SHP77 treated with DMSO at 0.1 percent for 48 hours (cell line): ENCODE measurements around the gene RAE1.

Experiments used
- DNase-seq: peaks from one replicate; lab custom pipeline; 2025; lab: John Stamatoyannopoulos, UW

The RAE1 gene

GRCh38 chr20:57372157-57372556, 21.1 kb downstream of the RAE1 start:
- DNase-seq = no peak

GRCh38 chr20:57372581-57373350, 21.7 kb downstream of the RAE1 start:
- no peak for DNase-seq

GRCh38 chr20:57374343-57374930, 23.4 kb downstream of the RAE1 start:
- DNase-seq = no peak

- DNase-seq = no peak
These were observed 24.0 kb downstream of the RAE1 start for GRCh38 chr20:57374931-57375651.

GRCh38 chr20:57375652-57376230, 24.7 kb downstream of the RAE1 start:
- DNase-seq = no peak

GRCh38 chr20:57377350-57377749, 26.3 kb downstream of the RAE1 start:
- no peak for DNase-seq

- DNase-seq = no peak
These were observed 27.1 kb downstream of the RAE1 start for GRCh38 chr20:57378107-57378506.

- no peak for DNase-seq
These were observed 27.7 kb downstream of the RAE1 start for GRCh38 chr20:57378646-57379262.

GRCh38 chr20:57379263-57379647, 28.2 kb downstream of the RAE1 start:
- no peak for DNase-seq

- no peak for DNase-seq
These were observed 29.2 kb downstream of the RAE1 start for GRCh38 chr20:57380081-57380750.

- peak; percentile 69 for DNase-seq
These were observed 30.8 kb downstream of the RAE1 start for GRCh38 chr20:57381596-57382503.

GRCh38 chr20:57382516-57382915, 31.5 kb downstream of the RAE1 start:
- no peak for DNase-seq

GRCh38 chr20:57383447-57384347, 32.6 kb downstream of the RAE1 start:
- peak; percentile 29 for DNase-seq

GRCh38 chr20:57384486-57384885, 33.4 kb downstream of the RAE1 start:
- no peak for DNase-seq

GRCh38 chr20:57384953-57385761, 34.1 kb downstream of the RAE1 start:
- no peak for DNase-seq

- no peak for DNase-seq
These were observed 34.9 kb downstream of the RAE1 start for GRCh38 chr20:57385940-57386339.

- DNase-seq = no peak
These were observed 35.7 kb downstream of the RAE1 start for GRCh38 chr20:57386762-57387161.

- no peak for DNase-seq
These were observed 36.4 kb downstream of the RAE1 start for GRCh38 chr20:57387463-57387862.

- no peak for DNase-seq
These were observed 36.9 kb downstream of the RAE1 start for GRCh38 chr20:57387945-57388371.
